Common myeloid progenitor, CD34-positive (primary cell): ENCODE results near the gene TJAP1.

Source experiments
- CTCF ChIA-PET: fragments of 350-600 bp; sonication (Branson Sonifier 250); formaldehyde crosslinking; loops from one replicate; lab custom pipeline; 2021; ENCODE audit warnings: antibody characterized with exemption; lab: Charles Lee
- POLR2A ChIA-PET: fragments of 350-600 bp; sonication (Branson Sonifier 250); formaldehyde crosslinking; loops from one replicate; lab custom pipeline; 2021; ENCODE audit warnings: antibody characterized with exemption; lab: Charles Lee
- DNase-seq, 3 donors: peaks; one replicate each; pipeline versions ENCODE4 v3.0.0 to v3.0.0-alpha.2; 2013
- H3K27ac ChIP-seq, 2 experiments: 1 replicate in 1 of 2; 2 replicates in 1 of 2; pipeline ENCODE4 v1.7.0; 2013; ENCODE audit warnings: inconsistent platforms in 2 of 2, low read length in 2 of 2, mild to moderate bottlenecking in 2 of 2, low read depth in 1 of 2, moderate library complexity in 1 of 2; ENCODE audit not compliant: severe bottlenecking in 2 of 2, insufficient read depth in 1 of 2, poor library complexity in 1 of 2
- H3K27me3 ChIP-seq, 5 experiments: replicated peaks in 2 of 5; 1 replicate in 3 of 5; 2 replicates in 2 of 5; pipeline versions ENCODE4 v1.6.1 to v1.7.0; 2013; ENCODE audit warnings: low read length in 4 of 5, mild to moderate bottlenecking in 2 of 5, moderate library complexity in 2 of 5, inconsistent platforms in 1 of 5; ENCODE audit not compliant: insufficient read depth in 5 of 5, control insufficient read depth in 4 of 5
- H3K36me3 ChIP-seq, 4 experiments: 1 replicate in 2 of 4; 2 replicates in 2 of 4; pipeline versions ENCODE4 v1.6.1 to v1.7.0; 2013; ENCODE audit warnings: low read length in 3 of 4, control low read depth in 1 of 4, mild to moderate bottlenecking in 1 of 4; ENCODE audit not compliant: control insufficient read depth in 4 of 4, insufficient read depth in 4 of 4
- H3K4me1 ChIP-seq, 4 experiments: 1 replicate in 3 of 4; 2 replicates in 1 of 4; pipeline versions ENCODE4 v1.6.1 to v1.7.1; 2013; ENCODE audit warnings: low read length in 3 of 4, mild to moderate bottlenecking in 3 of 4, control low read depth in 1 of 4, inconsistent platforms in 1 of 4, moderate library complexity in 1 of 4; ENCODE audit not compliant: control insufficient read depth in 4 of 4, insufficient read depth in 4 of 4; ENCODE audit errors: control extremely low read depth in 1 of 4
- H3K4me3 ChIP-seq, 7 experiments: 1 replicate in 4 of 7; 2 replicates in 3 of 7; pipeline versions ENCODE4 v1.5.1 to v1.7.0; 2013; ENCODE audit warnings: mild to moderate bottlenecking in 7 of 7, low read length in 6 of 7, moderate library complexity in 6 of 7, inconsistent platforms in 2 of 7, low read depth in 2 of 7, control low read depth in 1 of 7; ENCODE audit not compliant: insufficient read depth in 4 of 7, control insufficient read depth in 1 of 7; ENCODE audit errors: extremely low read depth in 1 of 7
- H3K9me3 ChIP-seq, 5 experiments: 1 replicate in 4 of 5; 2 replicates in 1 of 5; pipeline versions ENCODE4 v1.6.1 to v1.7.1; 2013; ENCODE audit warnings: low read length in 4 of 5, mild to moderate bottlenecking in 2 of 5, inconsistent platforms in 1 of 5, low read depth in 1 of 5, moderate library complexity in 1 of 5; ENCODE audit not compliant: control insufficient read depth in 4 of 5, insufficient read depth in 2 of 5; ENCODE audit errors: control extremely low read depth in 1 of 5
- WGBS: methylation state at CpG from one replicate; pipeline ENCODE4 v1.1.5; 2013; ENCODE audit not compliant: insufficient coverage; 5-methylcytosine and 5-hydroxymethylcytosine counted together

Gene TJAP1

DNA sequence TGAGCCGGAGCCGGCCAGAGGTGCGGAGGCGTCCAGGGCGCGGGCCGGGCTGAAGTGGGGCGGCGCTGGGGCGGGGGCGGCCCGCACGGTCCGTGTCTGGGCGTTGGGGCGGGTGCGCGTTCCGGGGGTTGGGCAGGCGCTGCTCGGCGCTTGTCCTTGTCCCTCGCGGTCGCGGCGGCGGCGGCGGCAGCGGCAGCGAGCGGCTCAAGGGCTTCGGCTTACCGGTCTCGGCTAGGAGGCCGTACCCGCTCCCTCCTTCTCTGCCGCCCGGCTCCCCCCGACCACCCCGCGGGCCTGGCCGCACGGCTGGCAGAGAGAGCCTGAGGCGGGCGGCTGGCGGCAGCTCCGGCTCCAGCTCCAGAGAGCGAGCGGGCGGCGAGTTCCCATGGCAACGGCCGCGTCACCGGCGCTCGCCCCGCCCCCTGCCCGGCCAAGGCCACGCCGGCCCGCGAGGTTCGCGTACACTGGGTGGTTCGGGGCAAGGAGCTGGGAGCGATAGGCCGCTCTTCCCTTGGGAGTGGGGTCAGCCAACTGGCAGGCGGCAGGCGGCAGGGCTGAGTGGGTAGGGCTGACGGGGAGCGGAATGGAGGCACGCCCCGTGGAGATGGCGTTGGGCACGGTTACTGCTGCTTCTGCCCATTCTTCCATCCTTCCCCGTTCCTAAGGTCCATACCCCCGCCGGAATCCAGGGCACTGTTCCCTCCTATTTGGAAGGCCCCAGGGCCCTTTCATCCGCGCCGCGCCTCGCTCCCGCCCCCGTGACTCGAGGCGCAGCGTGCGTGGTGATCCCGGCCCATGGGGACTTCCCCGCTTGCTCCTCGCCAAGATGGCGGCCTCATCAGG, 32.8 kb downstream of the TJAP1 start, which contains the start of gene LRRC73:
Gene LRRC73, minus strand, starts transcription at position 363 of the 843 bp plus-strand sequence. CDS start 561 bp downstream, outside the sequence.
- 9% methylated on average over 84 of the region's 96 CpGs for WGBS
- POLR2A ChIA-PET, result interaction anchor here (0.5 kb wide), 1 partner anchor 53 kb away, joined by 4 read pairs; no protein-coding TSS in a partner anchor
- Histone ChIP-seq H3K36me3 (peaks cover 12 to 49% (median 37%) of the 10 kb centered on the region in 4 experiments), H3K4me3 (peak within 1 kb of the TSS; percentile 6 to 73 (median 59)), H3K4me1 (peaks cover 0 to 26% (median 19%) of the 10 kb centered on the region in 4 experiments), H3K27me3 (peaks cover 0 to 42% (median 17%) of the 10 kb centered on the region in 5 experiments), H3K9me3 (no peaks in the 10 kb centered on the region), H3K27ac (no peak within 1 kb of the TSS)
- CTCF ChIA-PET, result interaction anchor here (0.9 to 2.1 kb wide), 2 partner anchors 64 to 132 kb away, joined by 3 to 4 read pairs; no protein-coding TSS in a partner anchor
- DNase-seq, result peak; percentile 64 to 75 (median 69)

DNA sequence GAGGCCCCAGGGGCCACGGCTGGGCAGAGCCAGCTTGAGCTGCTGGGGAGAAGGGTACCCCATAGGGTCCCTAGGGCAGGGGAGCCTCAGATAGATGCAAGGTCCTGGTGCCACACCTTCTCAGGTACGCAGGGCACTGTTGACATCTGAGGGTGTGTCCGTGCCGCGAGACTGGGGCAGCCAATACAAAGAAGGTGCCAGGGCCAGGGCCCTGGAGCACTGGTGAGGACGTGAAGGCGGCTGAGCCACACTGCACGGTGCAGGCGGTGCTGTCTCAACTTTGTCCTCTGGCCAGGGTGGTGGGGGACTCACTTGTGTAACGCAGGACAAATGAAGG, 33.4 kb downstream of the TJAP1 start:
- H3K27me3 ChIP-seq, result peaks cover 0 to 42% (median 17%) of the 10 kb centered on the region in 5 experiments

DNA sequence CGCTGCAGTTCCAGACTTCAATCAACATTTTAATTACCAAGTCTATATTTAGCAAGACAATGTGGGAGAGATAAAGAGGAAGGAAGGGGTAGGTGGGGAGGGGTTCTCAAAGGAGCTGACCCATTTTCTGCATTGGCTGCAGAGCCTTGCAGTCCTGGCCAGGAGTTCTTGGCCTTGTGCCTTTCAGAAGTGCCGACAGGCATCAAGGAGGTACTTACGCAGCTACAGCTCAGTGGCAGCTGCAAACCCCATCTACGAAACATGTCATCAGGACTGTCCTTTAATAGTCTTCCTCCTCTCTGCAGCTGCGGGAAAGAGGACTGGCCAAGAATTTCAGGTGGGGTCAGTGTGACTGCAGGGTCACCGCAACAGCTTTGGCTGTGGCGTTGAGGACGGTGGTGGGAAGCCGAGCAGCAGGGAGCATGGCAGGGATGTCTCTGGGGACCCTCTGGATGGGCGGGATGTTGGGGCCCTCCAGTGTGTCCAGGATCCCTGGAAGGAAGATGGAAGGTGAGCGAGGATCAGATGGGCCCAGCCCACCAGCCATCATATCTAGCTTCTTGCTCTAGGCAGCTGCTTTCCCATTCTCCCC, 34.5 kb downstream of the TJAP1 start:
- peaks cover 13 to 49% (median 37%) of the 10 kb centered on the region in 4 experiments for H3K36me3 ChIP-seq
- H3K27me3 ChIP-seq, result peaks cover 0 to 40% (median 17%) of the 10 kb centered on the region in 5 experiments
- CTCF ChIA-PET, result interaction anchor here (1.6 to 2.1 kb wide), 3 partner anchors 10 to 134 kb away, joined by 4 to 7 read pairs (median 7); no protein-coding TSS in a partner anchor
- no peak for DNase-seq
- POLR2A ChIA-PET, result interaction anchor here (0.7 to 1.1 kb wide), 2 partner anchors 79 to 660 kb away, joined by 3 to 4 read pairs; no protein-coding TSS in a partner anchor
- no peak overlapping the region for H3K4me3 ChIP-seq
- peaks cover 3 to 37% (median 28%) of the 10 kb centered on the region in 4 experiments for H3K4me1 ChIP-seq
- no peaks in the 10 kb centered on the region for H3K9me3 ChIP-seq
- WGBS, result 95% methylated on average over 5 of the region's 11 CpGs
- H3K27ac ChIP-seq, result no peak overlapping the region

More for the DNA sequence above, 33.4 kb downstream of the TJAP1 start:
- Histone ChIP-seq H3K9me3 (no peaks in the 10 kb centered on the region), H3K4me1 (peaks cover 0 to 32% (median 25%) of the 10 kb centered on the region in 4 experiments), H3K27ac (no peak overlapping the region), H3K36me3 (peaks cover 13 to 49% (median 38%) of the 10 kb centered on the region in 4 experiments), H3K4me3 (peak overlapping the region in 2 of 7 experiments; percentile 59 to 67)
- WGBS, result 94% methylated on average over 9 of the region's 10 CpGs
- CTCF ChIA-PET, result interaction anchor here (1.6 to 2.1 kb wide), 3 partner anchors 8 to 133 kb away, joined by 4 to 7 read pairs (median 7); no protein-coding TSS in a partner anchor
- DNase-seq, result no peak
- POLR2A ChIA-PET, result interaction anchor here (0.6 to 1.1 kb wide), 2 partner anchors 50 to 77 kb away, joined by 3 to 4 read pairs; no protein-coding TSS in a partner anchor

DNA sequence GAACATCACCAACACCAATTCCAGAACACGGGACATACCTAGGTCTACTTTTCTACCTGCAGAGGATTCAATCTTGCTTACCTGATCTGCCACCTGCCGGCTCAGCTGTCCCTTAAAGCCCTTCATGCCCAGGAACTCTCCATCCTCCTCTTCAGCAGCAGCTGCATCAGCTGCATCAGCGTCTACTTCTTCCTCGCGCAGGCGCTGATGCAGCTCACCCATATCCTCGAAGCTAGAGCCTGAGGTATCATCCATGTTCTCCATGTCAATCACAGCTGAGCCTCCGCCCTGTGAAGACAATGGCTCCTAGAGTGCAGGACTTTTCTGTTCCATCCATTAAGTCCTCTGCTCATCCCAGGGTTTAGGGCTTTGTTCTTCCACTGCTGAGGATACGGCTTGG, 38.4 kb downstream of the TJAP1 start:
- Histone ChIP-seq H3K27ac (peak overlapping the region; percentile 95 to 97), H3K36me3 (peaks cover 16 to 64% (median 51%) of the 10 kb centered on the region in 4 experiments), H3K27me3 (peaks cover 0 to 1% (median 0%) of the 10 kb centered on the region in 5 experiments), H3K4me3 (peak overlapping the region; percentile 4 to 100 (median 99)), H3K9me3 (no peaks in the 10 kb centered on the region), H3K4me1 (peaks cover 16 to 37% (median 25%) of the 10 kb centered on the region in 4 experiments)
- WGBS, result 88% methylated on average over 7 of the region's 9 CpGs
- POLR2A ChIA-PET, result no interaction called here
- CTCF ChIA-PET, result interaction anchor here (0.8 to 2.1 kb wide), 3 partner anchors 9 to 61 kb away, joined by 3 to 10 read pairs (median 3); partner anchors contain the start of gene DLK2
- no peak for DNase-seq

DNA sequence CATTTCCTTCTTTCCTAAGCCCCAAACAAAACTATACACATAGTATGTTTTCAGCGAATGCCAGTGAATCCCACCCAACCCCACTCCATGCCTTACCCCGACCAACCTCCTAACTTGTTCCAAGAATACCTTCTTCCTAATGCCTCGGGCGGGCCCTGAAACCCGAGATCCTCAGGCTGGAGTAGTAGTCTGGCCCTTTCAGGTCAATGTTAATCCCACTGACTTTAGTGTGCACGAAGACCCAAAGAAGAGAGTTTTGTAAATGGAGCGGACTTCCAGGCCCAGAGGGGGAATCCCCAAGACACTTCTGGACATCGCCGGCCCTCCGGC, 39.0 kb downstream of the TJAP1 start:
- peaks cover 21 to 64% (median 52%) of the 10 kb centered on the region in 4 experiments for H3K36me3 ChIP-seq

DNA sequence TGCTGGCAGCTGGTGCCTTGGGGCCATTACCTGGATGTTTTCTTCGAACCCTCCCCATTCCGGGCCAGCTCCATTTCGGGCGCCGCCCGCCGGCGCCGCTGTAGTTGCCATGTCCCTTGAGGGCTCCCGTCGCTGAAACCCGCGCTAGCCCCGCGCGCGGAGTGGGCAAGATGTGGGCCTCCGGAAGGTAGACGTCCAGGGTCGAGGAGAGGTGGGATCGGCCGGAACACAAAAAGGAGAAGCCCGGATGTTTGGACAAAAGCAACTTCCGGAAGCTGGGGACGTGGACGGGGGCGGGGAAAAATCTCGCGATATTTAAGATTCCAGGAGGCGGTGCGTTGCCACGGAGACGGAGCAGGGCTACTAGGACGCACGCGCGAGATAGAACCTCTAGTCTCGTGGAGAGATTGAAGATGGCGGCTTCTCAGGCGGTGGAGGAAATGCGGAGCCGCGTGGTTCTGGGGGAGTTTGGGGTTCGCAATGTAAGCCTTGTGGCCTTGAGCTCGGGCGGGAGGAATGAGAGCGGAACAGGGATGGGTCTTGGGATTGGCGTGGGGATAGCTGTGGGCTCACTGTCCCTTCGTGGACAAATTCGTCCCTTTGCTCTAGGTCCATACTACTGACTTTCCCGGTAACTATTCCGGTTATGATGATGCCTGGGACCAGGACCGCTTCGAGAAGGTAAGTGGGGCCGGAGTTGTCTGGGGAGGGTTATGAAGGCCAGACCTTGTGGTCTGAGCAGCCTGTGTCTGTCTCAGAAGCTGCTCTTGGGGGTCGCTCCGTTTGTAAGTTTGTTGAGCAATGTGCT, 39.5 kb downstream of the TJAP1 start, which contains the start of the genes POLR1C and YIPF3:
Gene POLR1C, plus strand, starts transcription at position 393 of the 808 bp plus-strand sequence. Its CDS starts 21 bp downstream, at position 414.
Gene YIPF3, minus strand, starts transcription at position 230 of the 808 bp plus-strand sequence. Its CDS starts 119 bp downstream, at position 111.
- peak; percentile 97 to 98 (median 97) for DNase-seq
- under 1% methylated on average over 53 of the region's 57 CpGs for WGBS
- Histone ChIP-seq H3K4me1 (peaks cover 16 to 34% (median 23%) of the 10 kb centered on the region in 4 experiments), H3K9me3 (no peaks in the 10 kb centered on the region), H3K27me3 (no peaks in the 10 kb centered on the region), H3K36me3 (peaks cover 23 to 64% (median 54%) of the 10 kb centered on the region in 4 experiments), H3K27ac (peak within 1 kb of the TSS; percentile 95 to 97), H3K4me3 (peak within 1 kb of the TSS; percentile 92 to 100 (median 99))
- POLR2A ChIA-PET, result interaction anchor here (0.5 to 0.6 kb wide), 2 partner anchors 95 to 172 kb away, joined by 3 to 4 read pairs; no protein-coding TSS in a partner anchor
- CTCF ChIA-PET, result interaction anchor here (0.9 to 2.1 kb wide), 4 partner anchors 10 to 147 kb away, joined by 3 to 10 read pairs (median 4); partner anchors contain the start of gene DLK2

More for the DNA sequence above, 39.0 kb downstream of the TJAP1 start:
- no peaks in the 10 kb centered on the region for H3K9me3 ChIP-seq
- peak overlapping the region; percentile 95 to 97 for H3K27ac ChIP-seq
- no peaks in the 10 kb centered on the region for H3K27me3 ChIP-seq
- ChIA-PET CTCF (interaction anchor here (0.8 to 2.1 kb wide), 3 partner anchors 10 to 62 kb away, joined by 3 to 10 read pairs (median 3); partner anchors contain the start of gene DLK2), POLR2A (interaction anchor here (0.5 to 0.6 kb wide), 2 partner anchors 95 to 172 kb away, joined by 3 to 4 read pairs; no protein-coding TSS in a partner anchor)
- DNase-seq, result no peak
- peak overlapping the region; percentile 92 to 100 (median 99) for H3K4me3 ChIP-seq
- peaks cover 16 to 37% (median 24%) of the 10 kb centered on the region in 4 experiments for H3K4me1 ChIP-seq
- 0% methylated on average over 9 of the region's 10 CpGs for WGBS
